Sigmoid colon (tissue), 4 donors: Measurements from ENCODE around the gene ISOC1.

Source experiments
- CTCF ChIP-seq, 4 experiments: fragments of 450-650 bp in 3 of 4; fragments of 200-600 bp in 1 of 4; IDR thresholded peaks; one replicate each; pipeline ENCODE4 v1.5.1; 2016 to 2019; ENCODE audit warnings: antibody characterized with exemption in 4 of 4, mild to moderate bottlenecking in 3 of 4, moderate library complexity in 2 of 4
- POLR2A ChIP-seq, 2 donors: fragments of 450-650 bp; IDR thresholded peaks; one replicate each; pipeline ENCODE4 v1.6.1; 2016; ENCODE audit warnings: antibody characterized with exemption in 2 of 2, mild to moderate bottlenecking in 2 of 2, moderate library complexity in 2 of 2
- POLR2AphosphoS5 ChIP-seq, 4 donors: sonication (generic); formaldehyde crosslinking; IDR thresholded peaks; one replicate each; pipeline ENCODE4 v1.6.1; 2017; ENCODE audit warnings: antibody characterized with exemption in 4 of 4

- TF ChIP-seq POLR2AphosphoS5 (IDR thresholded peaks at IDR 0.05) (no peak), CTCF (IDR thresholded peaks at IDR 0.05) (no peak), POLR2A (IDR thresholded peaks at IDR 0.05) (no peak)
These were observed 47.1 kb downstream of the ISOC1 start for GRCh38 chr5:129141696-129142095.
